HepG2 (cell line): Measurements from ENCODE around the gene ANG. TPM values are rescaled to one million over a fixed set of nuclear protein-coding genes. Genes with fewer than 3 reads are reported as not detected.
A peak's percentile ranks its signal among the peaks of the same experiment; 100 is the strongest.

Experiments used
- ELF4 ChIP-seq: sonication (generic); formaldehyde crosslinking; IDR thresholded peaks from 2 replicates; pipeline ENCODE4 v1.5.0; 2020; ENCODE audit warnings: missing genetic modification reagents, mild to moderate bottlenecking, moderate library complexity, borderline replicate concordance
- FOXJ3 ChIP-seq: sonication (generic); formaldehyde crosslinking; IDR thresholded peaks from 2 replicates; pipeline ENCODE4 v1.4.0; 2020; ENCODE audit warnings: missing genetic modification reagents, mild to moderate bottlenecking, borderline replicate concordance
- HOXA5 ChIP-seq: sonication (generic); formaldehyde crosslinking; IDR thresholded peaks from 2 replicates; pipeline ENCODE4 v1.4.0; 2020; ENCODE audit warnings: missing genetic modification reagents
- KLF13 ChIP-seq: sonication (generic); formaldehyde crosslinking; IDR thresholded peaks from 2 replicates; pipeline ENCODE4 v1.4.0; 2020; ENCODE audit warnings: mild to moderate bottlenecking, missing genetic modification reagents
- MATR3 ChIP-seq: sonication (generic); formaldehyde crosslinking; IDR thresholded peaks from 2 replicates; pipeline ENCODE4 v1.4.0; 2020; ENCODE audit warnings: missing genetic modification reagents
- NCOA2 ChIP-seq: sonication (generic); formaldehyde crosslinking; IDR thresholded peaks from 2 replicates; pipeline ENCODE4 v1.8.0; 2022; ENCODE audit warnings: inconsistent platforms
- RFXANK ChIP-seq: IDR thresholded peaks from 2 replicates; pipeline ENCODE4 v1.6.1; 2016
- SALL1 ChIP-seq: sonication (generic); formaldehyde crosslinking; IDR thresholded peaks from 2 replicates; pipeline ENCODE4 v1.8.0; 2022; ENCODE audit warnings: mild to moderate bottlenecking, missing genetic modification reagents
- SMARCC2 ChIP-seq: fragments of 450-650 bp; IDR thresholded peaks from 2 replicates; pipeline ENCODE4 v1.6.1; 2017; ENCODE audit warnings: antibody characterized with exemption, mild to moderate bottlenecking
- TAF1 ChIP-seq: sonication (generic); formaldehyde crosslinking; IDR thresholded peaks from 2 replicates; pipeline ENCODE4 v1.4.0; 2020; ENCODE audit warnings: missing genetic modification reagents
- ZNF10 ChIP-seq: sonication (generic); formaldehyde crosslinking; IDR thresholded peaks from 2 replicates; pipeline ENCODE4 v1.4.0; 2020; ENCODE audit warnings: mild to moderate bottlenecking, low read depth, missing genetic modification reagents, borderline replicate concordance
- ZNF180 ChIP-seq: sonication (generic); formaldehyde crosslinking; IDR thresholded peaks from 2 replicates; pipeline ENCODE4 v1.4.0; 2020; ENCODE audit warnings: low read depth, missing genetic modification reagents, borderline replicate concordance
- ZNF230 ChIP-seq: sonication (generic); formaldehyde crosslinking; IDR thresholded peaks from 2 replicates; pipeline ENCODE4 v1.4.0; 2020; ENCODE audit warnings: mild to moderate bottlenecking, missing genetic modification reagents
- ZNF317 ChIP-seq: sonication (generic); formaldehyde crosslinking; IDR thresholded peaks from 2 replicates; pipeline ENCODE4 v1.5.0; 2020; ENCODE audit warnings: mild to moderate bottlenecking, missing genetic modification reagents
- ZNF615 ChIP-seq: sonication (generic); formaldehyde crosslinking; IDR thresholded peaks from 2 replicates; pipeline ENCODE4 v1.5.0; 2020; ENCODE audit warnings: mild to moderate bottlenecking, missing genetic modification reagents, borderline replicate concordance
- ZNF644 ChIP-seq: IDR thresholded peaks from 2 replicates; pipeline ENCODE4 v1.6.1; 2016; ENCODE audit warnings: low read depth
- ZNF747 ChIP-seq: sonication (generic); formaldehyde crosslinking; IDR thresholded peaks from 2 replicates; pipeline ENCODE4 v1.8.1; 2023; ENCODE audit warnings: missing genetic modification reagents, mild to moderate bottlenecking, borderline replicate concordance
- polyA plus RNA-seq, 8 experiments: library from polyadenylated mRNA; depleted of rRNA in 3 of 8; stranded (reverse) in 7 of 8; unstranded in 1 of 8; fragments of >200 nt; fragmentation: Illumina TruSeq in 4 of 8; extraction: Trizol in 4 of 8; gene quantifications; 2 replicates each; pipeline versions ENCODE4 v1.2.1 to v1.2.3, GENCODE V29; 2011 to 2016; ENCODE audit warnings: low read depth in 4 of 8, missing spikeins in 1 of 8, mixed read lengths in 1 of 8; ENCODE audit not compliant: insufficient read depth in 1 of 8
- total RNA-seq, 5 experiments: library from RNA; depleted of rRNA; stranded (reverse); fragments of >200 nt; fragmentation: Illumina TruSeq; extraction: Trizol; gene quantifications; 2 replicates each; pipeline ENCODE4 v1.2.3, GENCODE V29; 2016; ENCODE audit warnings: low read depth in 1 of 5
- TF ChIP-seq, protein P1 (sequence below): IDR thresholded peaks from 2 replicates; pipeline ENCODE4 v1.6.1; 2016; ENCODE audit warnings: low read depth
- TF ChIP-seq, protein P2 (sequence below): sonication (generic); formaldehyde crosslinking; IDR thresholded peaks from 2 replicates; pipeline ENCODE4 v1.5.0; 2020; ENCODE audit warnings: mild to moderate bottlenecking, missing genetic modification reagents, borderline replicate concordance
- TF ChIP-seq, protein P3 (sequence below): IDR thresholded peaks from 2 replicates; pipeline ENCODE4 v1.6.1; 2016; ENCODE audit warnings: mild to moderate bottlenecking
- TF ChIP-seq, protein P4 (sequence below): sonication (generic); formaldehyde crosslinking; IDR thresholded peaks from 2 replicates; pipeline ENCODE4 v1.9.0; 2021; ENCODE audit warnings: missing genetic modification reagents, borderline replicate concordance

ANG gene
- total and polyA plus RNA-seq, 2 of the 13 experiments (the other 11 are each of a cell fraction or from before 2014, with no cell fraction given) = 83.6 to 401 TPM

DNA sequence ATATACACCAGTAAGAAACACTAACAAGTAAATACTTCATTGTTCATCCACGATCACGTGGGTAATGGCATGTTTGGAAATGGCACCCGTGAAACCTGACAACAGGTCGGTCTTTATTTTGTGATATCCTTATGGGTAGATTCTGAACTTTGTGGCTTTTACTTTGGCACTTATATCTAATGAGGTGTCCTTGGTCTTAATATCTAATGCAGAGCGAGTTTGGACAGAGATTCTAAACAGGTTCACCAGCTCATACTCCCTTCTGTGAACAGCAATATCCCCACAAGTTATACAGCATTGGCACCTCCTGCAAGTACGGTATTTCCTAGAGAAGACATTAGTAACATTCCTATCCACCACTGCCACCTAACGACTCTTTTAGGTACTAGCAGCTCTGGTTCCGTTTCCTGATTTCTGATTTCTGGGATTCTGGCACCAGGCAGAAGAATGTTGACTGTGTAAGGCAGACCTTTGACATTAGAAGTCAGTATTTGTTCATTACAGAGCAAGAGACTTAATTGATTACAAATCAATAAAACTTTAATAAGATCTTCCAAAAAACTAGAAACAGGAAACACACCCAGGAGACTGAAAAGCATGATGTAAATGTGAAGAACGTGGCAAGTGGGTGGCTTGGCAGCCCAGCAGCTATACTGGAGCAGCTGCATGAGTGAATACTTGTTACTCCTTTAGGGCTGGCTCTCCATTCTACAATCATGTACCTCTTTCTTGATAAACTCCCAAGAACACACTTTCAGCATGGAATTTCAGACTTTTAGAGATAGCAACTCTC is 2.5 kb downstream of the ANG start (continued):
- TF ChIP-seq ZNF317 (CRISPR knock-in tag) = peak; percentile 51; the same call in 1 of the 2 replicates
- no peak for TF ChIP-seq ZNF747
- TF ChIP-seq RFXANK (CRISPR knock-in tag) = no peak
- no peak for TF ChIP-seq KLF13 (CRISPR knock-in tag)
- TF ChIP-seq NCOA2 (CRISPR knock-in tag) = peak; percentile 27; the same call in 1 of the 2 replicates
- no peak for TF ChIP-seq SMARCC2
- TF ChIP-seq MATR3 (CRISPR knock-in tag) = no peak
- TF ChIP-seq, protein P1, sequence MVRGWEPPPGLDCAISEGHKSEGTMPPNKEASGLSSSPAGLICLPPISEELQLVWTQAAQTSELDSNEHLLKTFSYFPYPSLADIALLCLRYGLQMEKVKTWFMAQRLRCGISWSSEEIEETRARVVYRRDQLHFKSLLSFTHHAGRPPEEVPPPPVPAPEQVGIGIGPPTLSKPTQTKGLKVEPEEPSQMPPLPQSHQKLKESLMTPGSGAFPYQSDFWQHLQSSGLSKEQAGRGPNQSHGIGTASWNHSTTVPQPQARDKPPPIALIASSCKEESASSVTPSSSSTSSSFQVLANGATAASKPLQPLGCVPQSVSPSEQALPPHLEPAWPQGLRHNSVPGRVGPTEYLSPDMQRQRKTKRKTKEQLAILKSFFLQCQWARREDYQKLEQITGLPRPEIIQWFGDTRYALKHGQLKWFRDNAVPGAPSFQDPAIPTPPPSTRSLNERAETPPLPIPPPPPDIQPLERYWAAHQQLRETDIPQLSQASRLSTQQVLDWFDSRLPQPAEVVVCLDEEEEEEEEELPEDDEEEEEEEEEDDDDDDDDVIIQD (CRISPR knock-in tag) = no peak
- TF ChIP-seq, protein P2, sequence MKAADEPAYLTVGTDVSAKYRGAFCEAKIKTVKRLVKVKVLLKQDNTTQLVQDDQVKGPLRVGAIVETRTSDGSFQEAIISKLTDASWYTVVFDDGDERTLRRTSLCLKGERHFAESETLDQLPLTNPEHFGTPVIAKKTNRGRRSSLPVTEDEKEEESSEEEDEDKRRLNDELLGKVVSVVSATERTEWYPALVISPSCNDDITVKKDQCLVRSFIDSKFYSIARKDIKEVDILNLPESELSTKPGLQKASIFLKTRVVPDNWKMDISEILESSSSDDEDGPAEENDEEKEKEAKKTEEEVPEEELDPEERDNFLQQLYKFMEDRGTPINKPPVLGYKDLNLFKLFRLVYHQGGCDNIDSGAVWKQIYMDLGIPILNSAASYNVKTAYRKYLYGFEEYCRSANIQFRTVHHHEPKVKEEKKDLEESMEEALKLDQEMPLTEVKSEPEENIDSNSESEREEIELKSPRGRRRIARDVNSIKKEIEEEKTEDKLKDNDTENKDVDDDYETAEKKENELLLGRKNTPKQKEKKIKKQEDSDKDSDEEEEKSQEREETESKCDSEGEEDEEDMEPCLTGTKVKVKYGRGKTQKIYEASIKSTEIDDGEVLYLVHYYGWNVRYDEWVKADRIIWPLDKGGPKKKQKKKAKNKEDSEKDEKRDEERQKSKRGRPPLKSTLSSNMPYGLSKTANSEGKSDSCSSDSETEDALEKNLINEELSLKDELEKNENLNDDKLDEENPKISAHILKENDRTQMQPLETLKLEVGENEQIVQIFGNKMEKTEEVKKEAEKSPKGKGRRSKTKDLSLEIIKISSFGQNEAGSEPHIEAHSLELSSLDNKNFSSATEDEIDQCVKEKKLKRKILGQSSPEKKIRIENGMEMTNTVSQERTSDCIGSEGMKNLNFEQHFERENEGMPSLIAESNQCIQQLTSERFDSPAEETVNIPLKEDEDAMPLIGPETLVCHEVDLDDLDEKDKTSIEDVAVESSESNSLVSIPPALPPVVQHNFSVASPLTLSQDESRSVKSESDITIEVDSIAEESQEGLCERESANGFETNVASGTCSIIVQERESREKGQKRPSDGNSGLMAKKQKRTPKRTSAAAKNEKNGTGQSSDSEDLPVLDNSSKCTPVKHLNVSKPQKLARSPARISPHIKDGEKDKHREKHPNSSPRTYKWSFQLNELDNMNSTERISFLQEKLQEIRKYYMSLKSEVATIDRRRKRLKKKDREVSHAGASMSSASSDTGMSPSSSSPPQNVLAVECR = no peak
- no peak for TF ChIP-seq ZNF644 (CRISPR knock-in tag)
- TF ChIP-seq, protein P3, sequence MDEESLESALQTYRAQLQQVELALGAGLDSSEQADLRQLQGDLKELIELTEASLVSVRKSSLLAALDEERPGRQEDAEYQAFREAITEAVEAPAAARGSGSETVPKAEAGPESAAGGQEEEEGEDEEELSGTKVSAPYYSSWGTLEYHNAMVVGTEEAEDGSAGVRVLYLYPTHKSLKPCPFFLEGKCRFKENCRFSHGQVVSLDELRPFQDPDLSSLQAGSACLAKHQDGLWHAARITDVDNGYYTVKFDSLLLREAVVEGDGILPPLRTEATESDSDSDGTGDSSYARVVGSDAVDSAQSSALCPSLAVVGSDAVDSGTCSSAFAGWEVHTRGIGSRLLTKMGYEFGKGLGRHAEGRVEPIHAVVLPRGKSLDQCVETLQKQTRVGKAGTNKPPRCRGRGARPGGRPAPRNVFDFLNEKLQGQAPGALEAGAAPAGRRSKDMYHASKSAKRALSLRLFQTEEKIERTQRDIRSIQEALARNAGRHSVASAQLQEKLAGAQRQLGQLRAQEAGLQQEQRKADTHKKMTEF (CRISPR knock-in tag) = peak; percentile 45; the same call in 1 of the 2 replicates
- TF ChIP-seq ZNF230 = no peak
- TF ChIP-seq, protein P4, sequence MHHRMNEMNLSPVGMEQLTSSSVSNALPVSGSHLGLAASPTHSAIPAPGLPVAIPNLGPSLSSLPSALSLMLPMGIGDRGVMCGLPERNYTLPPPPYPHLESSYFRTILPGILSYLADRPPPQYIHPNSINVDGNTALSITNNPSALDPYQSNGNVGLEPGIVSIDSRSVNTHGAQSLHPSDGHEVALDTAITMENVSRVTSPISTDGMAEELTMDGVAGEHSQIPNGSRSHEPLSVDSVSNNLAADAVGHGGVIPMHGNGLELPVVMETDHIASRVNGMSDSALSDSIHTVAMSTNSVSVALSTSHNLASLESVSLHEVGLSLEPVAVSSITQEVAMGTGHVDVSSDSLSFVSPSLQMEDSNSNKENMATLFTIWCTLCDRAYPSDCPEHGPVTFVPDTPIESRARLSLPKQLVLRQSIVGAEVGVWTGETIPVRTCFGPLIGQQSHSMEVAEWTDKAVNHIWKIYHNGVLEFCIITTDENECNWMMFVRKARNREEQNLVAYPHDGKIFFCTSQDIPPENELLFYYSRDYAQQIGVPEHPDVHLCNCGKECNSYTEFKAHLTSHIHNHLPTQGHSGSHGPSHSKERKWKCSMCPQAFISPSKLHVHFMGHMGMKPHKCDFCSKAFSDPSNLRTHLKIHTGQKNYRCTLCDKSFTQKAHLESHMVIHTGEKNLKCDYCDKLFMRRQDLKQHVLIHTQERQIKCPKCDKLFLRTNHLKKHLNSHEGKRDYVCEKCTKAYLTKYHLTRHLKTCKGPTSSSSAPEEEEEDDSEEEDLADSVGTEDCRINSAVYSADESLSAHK (CRISPR knock-in tag) = no peak
- no peak for TF ChIP-seq FOXJ3 (CRISPR knock-in tag)
- no peak for TF ChIP-seq ELF4 (CRISPR knock-in tag)
- no peak for TF ChIP-seq HOXA5 (CRISPR knock-in tag)
- 0 out of 2 replicates have a peak, but pooled peaks have one; percentile 41 for TF ChIP-seq ZNF615 (CRISPR knock-in tag)
- no peak for TF ChIP-seq TAF1 (CRISPR knock-in tag)
- TF ChIP-seq ZNF180 (CRISPR knock-in tag) = no peak
- TF ChIP-seq ZNF10 (CRISPR knock-in tag) = no peak
- TF ChIP-seq SALL1 (CRISPR knock-in tag) = no peak
